Measurements from ENCODE around the gene ABI3BP.
"Not testable (repeated sequence)": the region's sequence is repeated elsewhere in the genome, so short reads cannot be mapped to it uniquely, and the experiment has no call there.

Gene ABI3BP

DNA sequence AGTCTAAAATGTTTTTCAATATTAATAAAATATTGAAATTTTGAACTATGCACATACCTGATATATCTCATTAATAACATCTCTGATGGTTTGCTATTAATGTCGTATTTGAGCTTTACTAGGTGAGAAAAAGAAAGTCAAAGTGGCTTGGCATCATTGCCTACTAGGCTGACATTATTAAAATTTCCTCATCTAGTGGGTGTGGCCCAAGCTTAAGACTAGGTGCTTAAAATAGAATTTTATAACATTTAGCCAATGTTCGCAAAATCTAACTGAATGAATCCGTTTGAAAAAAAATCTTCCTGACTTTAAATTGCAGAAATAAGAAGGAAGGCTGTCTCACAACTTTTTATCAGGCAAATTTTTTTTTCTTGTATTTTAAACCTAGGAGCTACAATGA is 46.1 kb downstream of the ABI3BP start:
- no peak for DNase-seq (ENCODE audit: low spot score)

GRCh38 chr3:100946096-100946495 is 47.1 kb downstream of the ABI3BP start:
- DNase-seq (ENCODE audit: low spot score): not testable (repeated sequence)

DNA sequence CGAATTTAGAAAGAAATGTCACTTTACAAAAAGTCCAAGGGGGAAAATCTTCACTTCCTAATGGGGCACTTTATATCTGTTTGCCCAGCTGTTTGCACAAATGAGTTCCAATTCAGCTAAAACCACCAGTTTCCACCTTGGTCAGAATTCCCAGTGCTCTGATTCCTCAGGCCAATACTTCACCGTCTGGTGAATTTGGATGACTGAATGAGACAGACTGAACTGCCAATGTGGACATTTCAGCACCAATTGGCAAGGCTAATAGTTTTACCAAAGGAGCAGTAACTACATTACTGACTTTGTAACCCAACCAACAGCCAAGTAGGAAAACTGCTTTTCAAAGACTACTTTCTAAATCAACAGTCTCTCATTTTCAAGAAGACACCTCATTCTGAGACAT is 51.8 kb downstream of the ABI3BP start:
- no peak for DNase-seq (ENCODE audit: low spot score)

DNA sequence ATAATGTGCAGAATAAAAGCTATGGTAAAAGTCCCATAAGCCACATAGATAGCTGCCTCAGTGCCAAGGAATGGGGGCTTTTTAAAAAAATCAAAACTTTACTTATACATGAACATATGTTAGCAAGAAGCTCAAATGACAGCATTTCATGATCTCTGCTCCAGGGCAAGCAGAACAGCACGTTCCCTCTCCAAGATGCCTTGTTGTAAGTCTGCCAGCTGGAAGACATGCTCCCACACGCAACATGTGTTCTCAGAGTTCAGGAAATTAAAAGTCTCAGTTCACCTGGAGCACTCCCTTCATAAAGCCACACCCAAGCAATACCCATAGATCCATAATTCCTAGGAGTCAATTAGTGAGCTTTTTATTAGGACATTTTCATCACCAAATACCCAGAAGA is 52.2 kb downstream of the ABI3BP start:
- DNase-seq (ENCODE audit: low spot score): no peak

DNA sequence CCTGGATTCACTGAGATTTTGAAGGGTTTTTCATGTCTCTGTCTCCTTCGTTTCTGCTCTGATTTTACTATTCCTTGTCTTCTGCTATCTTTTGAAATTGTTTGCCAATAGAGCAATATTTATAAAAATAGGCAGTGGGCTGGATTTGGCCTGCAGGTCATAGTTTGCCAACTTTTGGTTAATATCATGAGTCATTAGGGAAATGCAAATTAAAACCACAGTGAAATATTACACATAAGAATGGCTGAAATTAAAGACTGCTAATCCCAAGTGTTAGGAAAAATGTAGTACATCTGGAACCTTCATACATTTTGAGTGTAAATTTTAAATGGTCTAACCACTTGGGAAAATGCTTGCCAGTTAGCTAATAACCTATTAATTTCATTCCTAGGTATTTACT is 56.3 kb downstream of the ABI3BP start:
- DNase-seq (ENCODE audit: low spot score): no peak

GRCh38 chr3:100932491-100932890 is 60.7 kb downstream of the ABI3BP start:
- DNase-seq (ENCODE audit: low spot score): no peak

DNA sequence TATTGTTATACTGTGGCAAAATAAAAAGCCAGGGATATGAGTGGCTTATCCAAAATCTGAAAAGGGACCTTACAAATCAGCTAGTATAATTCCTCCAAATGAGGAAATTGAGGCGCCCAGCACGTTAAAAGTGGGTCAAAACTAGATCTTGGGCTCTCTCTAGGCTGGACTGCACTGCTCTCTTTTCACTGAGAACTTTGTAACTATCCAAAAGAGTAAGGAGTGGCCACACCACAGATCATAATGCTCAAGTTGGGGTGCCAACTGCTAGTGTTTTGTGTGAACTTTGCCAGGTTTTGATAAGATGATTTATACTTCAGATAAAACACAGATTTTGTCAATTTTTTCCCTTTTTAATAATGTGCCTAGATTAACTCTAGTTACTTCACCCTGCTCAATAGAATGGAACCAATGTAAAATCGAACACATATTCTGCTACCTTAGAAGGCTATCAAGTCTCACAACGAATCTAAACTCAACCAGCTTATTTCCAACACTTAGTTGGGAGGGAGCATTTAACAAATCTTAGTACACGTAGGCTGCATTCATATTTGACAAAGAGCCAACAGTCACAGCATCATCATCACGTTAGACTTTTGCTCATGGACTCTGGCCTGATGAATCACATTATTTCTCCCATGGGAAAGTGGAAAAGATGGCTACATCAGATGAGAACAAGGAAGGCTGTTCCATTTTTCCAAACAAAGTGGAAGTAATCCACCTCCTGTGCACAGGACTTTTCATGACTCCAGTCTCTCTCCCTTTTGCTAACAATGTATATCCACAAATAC is 64.4 kb downstream of the ABI3BP start:
- DNase-seq (ENCODE audit: low spot score): peak; percentile 44

DNA sequence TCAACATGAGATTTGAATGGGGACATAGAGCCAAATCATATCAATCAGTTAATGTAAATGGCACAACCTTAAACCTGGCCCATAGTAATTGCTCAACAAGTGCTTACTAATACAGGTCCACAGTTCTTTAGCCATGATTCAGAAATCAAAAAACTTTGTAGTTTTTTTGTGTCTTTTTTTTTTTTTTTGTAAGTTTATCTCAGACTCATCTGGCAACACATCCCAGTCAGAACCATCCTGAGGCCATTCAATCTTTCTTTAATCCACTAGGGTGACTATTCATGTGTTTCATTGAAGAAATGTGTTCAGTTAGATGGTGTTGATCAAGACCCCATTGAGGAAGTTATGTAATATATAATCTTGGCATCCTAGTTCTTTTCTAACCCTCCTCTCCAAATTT is 65.4 kb downstream of the ABI3BP start:
- DNase-seq (ENCODE audit: low spot score): no peak

- no peak for DNase-seq (ENCODE audit: low spot score)
Measured at GRCh38 chr3:100915706-100916495, 77.3 kb downstream of the ABI3BP start.

DNA sequence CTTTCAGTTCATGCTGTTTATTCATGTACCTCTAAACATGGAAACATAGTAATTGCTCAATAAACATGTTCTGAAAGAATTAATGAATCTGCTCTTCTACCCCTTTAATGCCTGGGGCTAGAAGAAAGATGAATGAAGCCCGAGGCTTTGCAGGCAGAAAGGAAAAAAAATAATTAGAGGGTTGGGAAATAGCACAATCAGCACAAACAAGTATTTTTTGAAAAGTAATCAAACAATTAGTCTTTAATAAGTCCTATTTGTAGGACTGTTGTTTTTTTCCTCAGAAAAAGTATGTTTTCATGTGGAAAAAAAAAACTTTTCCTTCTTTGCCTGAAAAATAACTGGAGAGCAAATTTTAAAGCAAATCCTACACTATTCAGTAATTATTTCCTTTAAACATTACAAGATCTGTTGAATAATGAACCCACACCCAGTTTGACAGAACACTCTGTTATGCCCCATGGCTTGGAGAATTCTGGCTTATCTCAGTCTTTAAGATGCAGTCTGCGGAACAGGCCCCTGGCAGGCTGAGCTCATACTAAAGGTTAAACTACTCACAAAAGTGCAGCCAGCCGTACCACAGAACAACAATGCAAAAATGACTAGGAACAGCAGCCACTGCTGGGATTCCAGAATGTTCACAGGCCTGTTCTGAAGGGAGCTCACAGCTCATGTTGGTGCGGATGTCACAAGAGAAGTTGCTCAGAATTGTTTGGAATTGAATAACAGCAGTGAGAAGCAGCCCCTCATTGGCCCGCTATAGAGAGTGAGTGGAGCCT is 79.2 kb downstream of the ABI3BP start:
- no peak for DNase-seq (ENCODE audit: low spot score)

GRCh38 chr3:100912976-100913545 is 80.2 kb downstream of the ABI3BP start:
- no peak for DNase-seq (ENCODE audit: low spot score)

DNA sequence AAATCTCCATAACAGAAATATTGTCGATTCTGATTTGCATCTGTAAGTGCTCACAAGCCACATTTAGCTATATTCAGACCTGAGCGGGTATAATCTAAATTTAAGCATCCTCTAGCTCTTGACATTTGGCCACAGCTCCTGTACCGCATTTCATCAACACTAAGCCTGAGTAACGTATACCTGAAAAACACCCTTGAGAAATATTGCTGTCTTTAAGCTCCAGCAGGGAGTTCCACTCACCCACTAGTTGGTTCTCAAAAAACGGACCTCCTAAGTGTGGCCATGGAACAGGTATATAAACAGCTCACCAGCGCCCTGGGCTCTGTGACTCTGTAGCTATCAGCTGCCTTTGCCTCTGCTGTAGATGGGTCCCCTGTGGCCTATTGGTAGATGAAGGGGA is 80.7 kb downstream of the ABI3BP start:
- no peak for DNase-seq (ENCODE audit: low spot score)

DNA sequence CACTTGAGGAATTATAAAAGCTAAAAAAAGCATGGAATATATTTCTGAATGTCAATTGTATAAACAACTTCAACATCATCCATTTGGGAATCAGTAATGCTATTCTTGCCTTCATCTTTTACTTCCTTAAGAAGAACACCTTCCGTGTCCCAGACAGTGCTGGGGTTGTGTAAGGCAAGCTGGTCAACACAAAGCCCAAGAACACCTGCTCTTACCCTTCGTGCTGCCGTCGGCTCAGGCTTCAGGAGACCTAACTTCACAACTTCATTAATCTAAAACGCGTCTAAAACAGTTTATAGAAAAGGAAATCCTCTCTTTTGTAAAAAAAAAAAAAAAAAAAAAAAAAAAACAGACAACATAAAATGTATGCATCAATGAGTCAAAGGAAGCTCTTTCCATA is 81.3 kb downstream of the ABI3BP start:
- no peak for DNase-seq (ENCODE audit: low spot score)

- no peak for DNase-seq (ENCODE audit: low spot score)
Measured at GRCh38 chr3:100910986-100911385, 82.2 kb downstream of the ABI3BP start.

DNA sequence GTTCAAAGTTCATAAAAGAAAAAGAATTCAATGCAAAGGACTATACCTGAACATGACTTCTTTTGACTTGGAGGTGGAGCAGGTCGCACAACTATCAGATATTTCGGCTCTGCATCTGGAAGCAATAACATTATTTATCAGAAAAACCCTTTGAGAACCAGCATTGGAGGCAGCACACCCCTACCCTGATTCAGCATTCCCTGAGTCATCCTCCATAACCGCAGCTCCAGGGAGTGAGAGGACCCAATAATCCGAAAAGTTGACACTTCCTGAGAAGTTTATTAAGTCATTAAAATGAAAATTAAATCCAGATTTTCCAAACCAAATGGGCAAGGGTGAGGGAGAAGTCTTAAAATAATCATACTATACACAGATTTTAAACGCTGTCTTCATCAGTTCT is 90.6 kb downstream of the ABI3BP start:
- peak; percentile 84 for DNase-seq (ENCODE audit: low spot score)

GRCh38 chr3:100900671-100901335 is 92.4 kb downstream of the ABI3BP start:
- peak; percentile 22 for DNase-seq (ENCODE audit: low spot score)

GRCh38 chr3:100899440-100900091 is 93.7 kb downstream of the ABI3BP start:
- no peak for DNase-seq (ENCODE audit: low spot score)

DNA sequence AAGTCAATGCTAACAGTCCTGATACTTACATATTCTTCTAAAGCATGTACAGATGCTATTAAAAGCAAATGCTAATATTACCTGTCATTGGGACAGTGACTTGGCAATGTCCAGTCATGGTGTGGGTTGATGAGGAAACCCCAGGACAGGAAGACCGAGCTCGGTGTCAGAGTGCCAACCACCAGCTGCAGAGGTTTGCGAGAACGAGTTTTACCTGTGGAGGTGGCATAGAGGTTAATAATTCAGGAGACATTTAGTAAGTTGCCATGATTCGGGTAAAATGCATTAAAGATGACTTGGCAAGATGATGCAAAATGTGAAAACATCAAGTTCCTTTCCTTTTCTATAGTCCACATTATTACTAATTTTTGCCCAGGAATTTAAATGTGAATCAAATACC is 94.5 kb downstream of the ABI3BP start:
- DNase-seq (ENCODE audit: low spot score): no peak

GRCh38 chr3:100896994-100897393 is 96.2 kb downstream of the ABI3BP start:
- no peak for DNase-seq (ENCODE audit: low spot score)

DNA sequence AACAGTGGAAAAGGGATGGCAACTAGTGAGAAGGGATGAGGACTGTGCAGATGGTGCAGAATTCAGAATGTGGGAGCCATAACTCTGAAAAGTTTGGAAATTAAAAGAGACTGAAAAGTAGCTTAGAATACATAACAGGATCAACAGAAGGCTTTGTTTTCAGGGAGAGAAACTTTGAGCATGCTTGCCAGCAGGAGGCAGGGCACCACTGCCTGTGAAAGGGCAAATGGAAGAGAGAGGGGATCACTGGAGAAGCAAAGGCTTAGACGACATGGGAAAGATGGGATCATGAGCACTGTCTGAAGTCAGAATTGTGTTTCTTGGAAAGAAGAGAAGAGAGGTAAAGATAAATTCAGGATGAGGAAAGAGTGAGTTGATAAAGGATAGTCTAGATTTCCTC is 99.6 kb downstream of the ABI3BP start:
- DNase-seq (ENCODE audit: low spot score): peak; percentile 53

- no peak for DNase-seq (ENCODE audit: low spot score)
Measured at GRCh38 chr3:100893108-100893507, 100.1 kb downstream of the ABI3BP start.
